A549 (cell line): Measurements from ENCODE around the gene ZNF519. TPM values are rescaled to one million over a fixed set of nuclear protein-coding genes. Genes with fewer than 3 reads are reported as not detected.

Experiments used
- ATAC-seq, 2 experiments: fragments of 200-7000 bp in 1 of 2; fragments of >200 bp in 1 of 2; cut with Nextera tagmentation in 1 of 2; cut with Tn5 transposase in 1 of 2; 3 replicates each; pipeline versions ENCODE4 v1.8.0 to v1.9.1; 2018 to 2020; ENCODE audit warnings: mild to moderate bottlenecking in 1 of 2, moderate library complexity in 1 of 2
- CTCF ChIA-PET: fragments of 300-600 bp; sonication (Branson Sonifier 250); formaldehyde crosslinking; extraction: SDS; loops from one replicate; lab custom pipeline; 2021; ENCODE audit warnings: antibody characterized with exemption, inconsistent platforms; lab: Yijun Ruan, JAX
- POLR2A ChIA-PET: fragments of 350-600 bp; formaldehyde crosslinking; extraction: SDS; loops from one replicate; lab custom pipeline; 2021; ENCODE audit warnings: antibody characterized with exemption, inconsistent platforms; lab: Yijun Ruan, JAX
- DNase-seq, 2 experiments: peaks; one replicate each; pipeline versions ENCODE4 v3.0.0 to v3.0.0-alpha.2; 2011 to 2016; ENCODE audit warnings: low read depth in 1 of 2, low spot score in 1 of 2
- FAIRE-seq: peaks from 2 replicates; lab custom pipeline; 2011; peaks lifted over from hg19 to GRCh38; lab: Jason Lieb, UNC
- H3K27ac ChIP-seq, 2 experiments: fragments of >200 bp; sonication (Bioruptor Twin); formaldehyde crosslinking; 3 replicates each; pipeline ENCODE4 v1.5.1; 2016 to 2017
- H3K4me1 ChIP-seq: fragments of >200 bp; sonication (Bioruptor Twin); formaldehyde crosslinking; 3 replicates; pipeline ENCODE4 v1.6.1; 2016
- H3K4me2 ChIP-seq: fragments of >200 bp; sonication (Bioruptor Twin); formaldehyde crosslinking; 3 replicates; pipeline ENCODE4 v1.6.1; 2016
- H3K4me3 ChIP-seq: fragments of >200 bp; sonication (Bioruptor Twin); formaldehyde crosslinking; 3 replicates; pipeline ENCODE4 v1.5.1; 2016
- H3K9me3 ChIP-seq: fragments of >200 bp; sonication (Bioruptor Twin); formaldehyde crosslinking; 3 replicates; pipeline ENCODE4 v1.6.1; 2016
- CBX8 ChIP-seq: fragments of 200-600 bp; sonication (generic); IDR thresholded peaks from 2 replicates; pipeline ENCODE4 v1.6.1; 2016
- EHF ChIP-seq: fragments of 250-450 bp; sonication (Bioruptor Pico); IDR thresholded peaks from 2 replicates; pipeline ENCODE4 v1.5.0; 2020; ENCODE audit warnings: mild to moderate bottlenecking
- EP300 ChIP-seq, 2 experiments: fragments of >200 bp; sonication (Bioruptor Twin); formaldehyde crosslinking; IDR thresholded peaks; 2 replicates in 1 of 2; 3 replicates in 1 of 2; pipeline ENCODE4 v1.6.1; 2016 to 2017
- ESRRA ChIP-seq: fragments of 150-350 bp; IDR thresholded peaks from 2 replicates; pipeline ENCODE4 v1.6.1; 2014; ENCODE audit warnings: mild to moderate bottlenecking, low read length, borderline replicate concordance
- FOSL2 ChIP-seq, 2 experiments: fragments of 450-650 bp in 1 of 2; fragments of >200 bp in 1 of 2; sonication (Bioruptor Twin) in 1 of 2; formaldehyde crosslinking; IDR thresholded peaks; 2 replicates each; pipeline versions ENCODE4 v1.5.0 to v1.6.1; 2016 to 2020; ENCODE audit warnings: mild to moderate bottlenecking in 1 of 2, moderate library complexity in 1 of 2
- HEYL ChIP-seq: fragments of 250-450 bp; sonication (Bioruptor Pico); IDR thresholded peaks from 2 replicates; pipeline ENCODE4 v1.8.0; 2021; ENCODE audit warnings: mild to moderate bottlenecking, moderate library complexity
- MAFK ChIP-seq: fragments of 450-650 bp; IDR thresholded peaks from 2 replicates; pipeline ENCODE4 v1.6.1; 2014; ENCODE audit not compliant: partially characterized antibody
- MYC ChIP-seq: IDR thresholded peaks from 2 replicates; pipeline ENCODE4 v1.6.1; 2012; ENCODE audit warnings: mild to moderate bottlenecking, inconsistent platforms, low read length, improper control_type of control experiment, borderline replicate concordance
- PHF8 ChIP-seq: fragments of 200-600 bp; sonication (generic); IDR thresholded peaks from 2 replicates; pipeline ENCODE4 v1.6.1; 2016; ENCODE audit warnings: low read depth, mild to moderate bottlenecking, antibody characterized with exemption, moderate library complexity, borderline replicate concordance
- POLR2A ChIP-seq: IDR thresholded peaks from 2 replicates; pipeline ENCODE4 v1.6.1; 2012; ENCODE audit warnings: mild to moderate bottlenecking, low read length
- POLR2AphosphoS2 ChIP-seq: conservative IDR thresholded peaks from 2 replicates; pipeline ENCODE4 v1.6.1; 2012; ENCODE audit warnings: low read length, improper control_type of control experiment, inconsistent platforms
- RAD21 ChIP-seq, 2 experiments: fragments of >200 bp in 1 of 2; sonication (Bioruptor Twin) in 1 of 2; formaldehyde crosslinking in 1 of 2; IDR thresholded peaks in 1 of 2; conservative IDR thresholded peaks in 1 of 2; 2 replicates in 1 of 2; 3 replicates in 1 of 2; pipeline ENCODE4 v1.6.1; 2012 to 2018; ENCODE audit warnings: inconsistent platforms in 1 of 2
- RFX5 ChIP-seq: fragments of 450-650 bp; IDR thresholded peaks from 2 replicates; pipeline ENCODE4 v1.7.1; 2014; ENCODE audit warnings: antibody characterized with exemption, mild to moderate bottlenecking, moderate library complexity
- SMC3 ChIP-seq: fragments of >200 bp; sonication (Bioruptor Twin); formaldehyde crosslinking; IDR thresholded peaks from 3 replicates; pipeline ENCODE4 v1.6.1; 2018; ENCODE audit warnings: inconsistent platforms
- ZC3H11A ChIP-seq: fragments of 450-650 bp; IDR thresholded peaks from 2 replicates; pipeline ENCODE4 v1.6.1; 2014; ENCODE audit warnings: antibody characterized with exemption, mild to moderate bottlenecking
- WGBS: methylation state at CpG from one replicate; pipeline ENCODE4 v1.1.6; 2017; ENCODE audit errors: missing lambda C conversion rate; 5-methylcytosine and 5-hydroxymethylcytosine counted together
- polyA plus RNA-seq, 4 experiments: library from polyadenylated mRNA; depleted of rRNA in 3 of 4; stranded (reverse); fragments of >200 nt; fragmentation: RNase III in 1 of 4; extraction: RNeasy Plus Mini Kit Qiagen cat#74134 plus additional on column Dnase treatment in 1 of 4; gene quantifications; 2 replicates in 3 of 4; 3 replicates in 1 of 4; pipeline ENCODE4 v1.2.3, GENCODE V29; 2011 to 2017
- TF ChIP-seq, protein P1 (sequence below): fragments of 250-450 bp; sonication (Bioruptor Pico); IDR thresholded peaks from 2 replicates; pipeline ENCODE4 v1.5.0; 2021; ENCODE audit warnings: mild to moderate bottlenecking, moderate library complexity, borderline replicate concordance
- TF ChIP-seq, protein P2 (sequence below): fragments of >200 bp; sonication (Bioruptor Twin); formaldehyde crosslinking; IDR thresholded peaks from 3 replicates; pipeline ENCODE4 v1.5.1; 2016
- TF ChIP-seq, protein P3 (sequence below): IDR thresholded peaks from 2 replicates; pipeline ENCODE4 v1.6.1; 2012
- TF ChIP-seq, protein P4 (sequence below): fragments of 250-450 bp; sonication (Bioruptor Pico); IDR thresholded peaks from 2 replicates; pipeline ENCODE4 v1.5.0; 2020; ENCODE audit warnings: low read depth, mild to moderate bottlenecking, moderate library complexity
- TF ChIP-seq, protein P5 (sequence below): fragments of 200-600 bp; sonication (generic); IDR thresholded peaks from 2 replicates; pipeline ENCODE4 v1.6.1; 2016; ENCODE audit warnings: antibody characterized with exemption, mild to moderate bottlenecking, moderate library complexity

The ZNF519 gene
- polyA plus RNA-seq, 2 of the 4 experiments (the other 2 are of a cell fraction): 3.2 to 6.6 TPM

DNA sequence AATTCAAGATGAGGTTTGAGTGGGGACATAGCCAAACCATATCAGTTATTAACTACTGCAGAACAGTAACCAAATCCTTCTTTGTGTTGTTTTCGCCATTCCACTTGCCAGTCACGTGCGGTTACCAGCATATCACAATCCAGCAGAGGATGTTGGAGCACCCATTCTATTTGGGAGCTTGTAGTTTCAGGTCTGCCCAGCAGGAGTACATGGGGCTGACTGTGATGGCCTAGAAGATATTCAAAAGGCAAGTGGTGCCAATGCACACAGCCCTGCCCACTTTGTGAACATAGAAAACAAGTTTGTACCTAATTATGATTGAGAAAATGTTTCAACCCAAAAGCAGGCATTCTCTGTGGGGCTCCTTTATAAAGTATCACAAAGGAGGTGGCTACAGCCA lies 57.0 kb downstream of the ZNF519 start:
- DNase-seq: no peak
- no peak overlapping the region for H3K4me2 ChIP-seq
- H3K27ac ChIP-seq: no peak overlapping the region
- TF ChIP-seq, protein P1, sequence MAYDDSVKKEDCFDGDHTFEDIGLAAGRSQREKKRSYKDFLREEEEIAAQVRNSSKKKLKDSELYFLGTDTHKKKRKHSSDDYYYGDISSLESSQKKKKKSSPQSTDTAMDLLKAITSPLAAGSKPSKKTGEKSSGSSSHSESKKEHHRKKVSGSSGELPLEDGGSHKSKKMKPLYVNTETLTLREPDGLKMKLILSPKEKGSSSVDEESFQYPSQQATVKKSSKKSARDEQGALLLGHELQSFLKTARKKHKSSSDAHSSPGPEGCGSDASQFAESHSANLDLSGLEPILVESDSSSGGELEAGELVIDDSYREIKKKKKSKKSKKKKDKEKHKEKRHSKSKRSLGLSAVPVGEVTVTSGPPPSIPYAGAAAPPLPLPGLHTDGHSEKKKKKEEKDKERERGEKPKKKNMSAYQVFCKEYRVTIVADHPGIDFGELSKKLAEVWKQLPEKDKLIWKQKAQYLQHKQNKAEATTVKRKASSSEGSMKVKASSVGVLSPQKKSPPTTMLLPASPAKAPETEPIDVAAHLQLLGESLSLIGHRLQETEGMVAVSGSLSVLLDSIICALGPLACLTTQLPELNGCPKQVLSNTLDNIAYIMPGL (CRISPR knock-in tag): no peak
- TF ChIP-seq CBX8: no peak
- no peak for TF ChIP-seq RFX5
- TF ChIP-seq MAFK: no peak
- TF ChIP-seq SMC3: no peak
- no peak for TF ChIP-seq EP300 (IDR thresholded peaks at IDR 0.05)
- TF ChIP-seq POLR2AphosphoS2: no peak
- no peak for TF ChIP-seq ZC3H11A
- TF ChIP-seq, protein P2, sequence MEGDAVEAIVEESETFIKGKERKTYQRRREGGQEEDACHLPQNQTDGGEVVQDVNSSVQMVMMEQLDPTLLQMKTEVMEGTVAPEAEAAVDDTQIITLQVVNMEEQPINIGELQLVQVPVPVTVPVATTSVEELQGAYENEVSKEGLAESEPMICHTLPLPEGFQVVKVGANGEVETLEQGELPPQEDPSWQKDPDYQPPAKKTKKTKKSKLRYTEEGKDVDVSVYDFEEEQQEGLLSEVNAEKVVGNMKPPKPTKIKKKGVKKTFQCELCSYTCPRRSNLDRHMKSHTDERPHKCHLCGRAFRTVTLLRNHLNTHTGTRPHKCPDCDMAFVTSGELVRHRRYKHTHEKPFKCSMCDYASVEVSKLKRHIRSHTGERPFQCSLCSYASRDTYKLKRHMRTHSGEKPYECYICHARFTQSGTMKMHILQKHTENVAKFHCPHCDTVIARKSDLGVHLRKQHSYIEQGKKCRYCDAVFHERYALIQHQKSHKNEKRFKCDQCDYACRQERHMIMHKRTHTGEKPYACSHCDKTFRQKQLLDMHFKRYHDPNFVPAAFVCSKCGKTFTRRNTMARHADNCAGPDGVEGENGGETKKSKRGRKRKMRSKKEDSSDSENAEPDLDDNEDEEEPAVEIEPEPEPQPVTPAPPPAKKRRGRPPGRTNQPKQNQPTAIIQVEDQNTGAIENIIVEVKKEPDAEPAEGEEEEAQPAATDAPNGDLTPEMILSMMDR: no peak
- TF ChIP-seq PHF8: no peak
- TF ChIP-seq, protein P3, sequence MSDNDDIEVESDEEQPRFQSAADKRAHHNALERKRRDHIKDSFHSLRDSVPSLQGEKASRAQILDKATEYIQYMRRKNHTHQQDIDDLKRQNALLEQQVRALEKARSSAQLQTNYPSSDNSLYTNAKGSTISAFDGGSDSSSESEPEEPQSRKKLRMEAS: no peak
- TF ChIP-seq MYC: no peak
- no peak for TF ChIP-seq POLR2A
- no peak for TF ChIP-seq ESRRA
- TF ChIP-seq, protein P4, sequence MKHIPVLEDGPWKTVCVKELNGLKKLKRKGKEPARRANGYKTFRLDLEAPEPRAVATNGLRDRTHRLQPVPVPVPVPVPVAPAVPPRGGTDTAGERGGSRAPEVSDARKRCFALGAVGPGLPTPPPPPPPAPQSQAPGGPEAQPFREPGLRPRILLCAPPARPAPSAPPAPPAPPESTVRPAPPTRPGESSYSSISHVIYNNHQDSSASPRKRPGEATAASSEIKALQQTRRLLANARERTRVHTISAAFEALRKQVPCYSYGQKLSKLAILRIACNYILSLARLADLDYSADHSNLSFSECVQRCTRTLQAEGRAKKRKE (CRISPR knock-in tag): no peak
- TF ChIP-seq FOSL2 (IDR thresholded peaks at IDR 0.05): no peak
- no peak for TF ChIP-seq FOSL2 (CRISPR knock-in tag; IDR thresholded peaks at IDR 0.05)
- TF ChIP-seq HEYL: no peak
- no peak for TF ChIP-seq EHF (CRISPR knock-in tag)
- 94% methylated on average over 3 of the region's 3 CpGs for WGBS
- H3K4me3 ChIP-seq: no peak overlapping the region
- POLR2A ChIA-PET: no interaction called here
- no peaks in the 10 kb centered on the region for H3K4me1 ChIP-seq
- CTCF ChIA-PET: no interaction called here
- no peaks in the 10 kb centered on the region for H3K9me3 ChIP-seq
- ATAC-seq: no peak
- FAIRE-seq: no peak

DNA sequence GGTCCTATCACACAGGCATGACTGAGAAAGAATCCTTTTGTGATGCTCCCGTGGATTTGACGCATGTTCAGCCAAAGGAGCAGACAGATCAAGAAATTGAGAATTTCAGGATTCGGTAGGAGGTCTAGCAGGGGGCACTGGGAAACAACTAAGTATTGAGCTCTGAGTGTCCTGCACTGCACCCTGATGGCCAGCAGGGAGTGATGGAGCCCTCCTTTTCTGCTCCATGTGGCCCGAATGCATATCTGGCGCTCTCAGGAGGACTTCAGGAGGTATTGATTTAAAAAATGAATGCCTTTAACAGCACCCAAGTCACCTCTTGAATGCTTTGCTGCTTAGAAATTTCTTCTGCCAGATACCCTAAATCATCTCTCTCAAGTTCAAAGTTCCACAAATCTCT lies 58.0 kb downstream of the ZNF519 start:
- Histone ChIP-seq H3K4me2 (no peak overlapping the region), H3K27ac (no peak overlapping the region), H3K4me1 (no peaks in the 10 kb centered on the region), H3K4me3 (no peak overlapping the region), H3K9me3 (no peaks in the 10 kb centered on the region)
- FAIRE-seq (no peak), DNase-seq (peak in 1 of 2 experiments; percentile 6), ATAC-seq (peak in 1 of 2 experiments; percentile 47; a peak in 1 of 6 replicates)
- WGBS: 23% methylated on average over 5 of the region's 5 CpGs
- ChIA-PET CTCF (no interaction called here), POLR2A (no interaction called here)
- TF ChIP-seq, protein P5, sequence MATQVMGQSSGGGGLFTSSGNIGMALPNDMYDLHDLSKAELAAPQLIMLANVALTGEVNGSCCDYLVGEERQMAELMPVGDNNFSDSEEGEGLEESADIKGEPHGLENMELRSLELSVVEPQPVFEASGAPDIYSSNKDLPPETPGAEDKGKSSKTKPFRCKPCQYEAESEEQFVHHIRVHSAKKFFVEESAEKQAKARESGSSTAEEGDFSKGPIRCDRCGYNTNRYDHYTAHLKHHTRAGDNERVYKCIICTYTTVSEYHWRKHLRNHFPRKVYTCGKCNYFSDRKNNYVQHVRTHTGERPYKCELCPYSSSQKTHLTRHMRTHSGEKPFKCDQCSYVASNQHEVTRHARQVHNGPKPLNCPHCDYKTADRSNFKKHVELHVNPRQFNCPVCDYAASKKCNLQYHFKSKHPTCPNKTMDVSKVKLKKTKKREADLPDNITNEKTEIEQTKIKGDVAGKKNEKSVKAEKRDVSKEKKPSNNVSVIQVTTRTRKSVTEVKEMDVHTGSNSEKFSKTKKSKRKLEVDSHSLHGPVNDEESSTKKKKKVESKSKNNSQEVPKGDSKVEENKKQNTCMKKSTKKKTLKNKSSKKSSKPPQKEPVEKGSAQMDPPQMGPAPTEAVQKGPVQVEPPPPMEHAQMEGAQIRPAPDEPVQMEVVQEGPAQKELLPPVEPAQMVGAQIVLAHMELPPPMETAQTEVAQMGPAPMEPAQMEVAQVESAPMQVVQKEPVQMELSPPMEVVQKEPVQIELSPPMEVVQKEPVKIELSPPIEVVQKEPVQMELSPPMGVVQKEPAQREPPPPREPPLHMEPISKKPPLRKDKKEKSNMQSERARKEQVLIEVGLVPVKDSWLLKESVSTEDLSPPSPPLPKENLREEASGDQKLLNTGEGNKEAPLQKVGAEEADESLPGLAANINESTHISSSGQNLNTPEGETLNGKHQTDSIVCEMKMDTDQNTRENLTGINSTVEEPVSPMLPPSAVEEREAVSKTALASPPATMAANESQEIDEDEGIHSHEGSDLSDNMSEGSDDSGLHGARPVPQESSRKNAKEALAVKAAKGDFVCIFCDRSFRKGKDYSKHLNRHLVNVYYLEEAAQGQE: no peak
- 0 out of 5 replicates have a peak, but pooled peaks of 1 of the 2 experiments have one; percentile 4 for TF ChIP-seq RAD21 (conservative IDR thresholded peaks at IDR 0.05 in 1 of 2, IDR thresholded peaks at IDR 0.05 in 1 of 2)
- TF ChIP-seq, all 56 proteins: peak for 1
